ENCODE measurements around the gene PDLIM4.

The PDLIM4 gene

DNA sequence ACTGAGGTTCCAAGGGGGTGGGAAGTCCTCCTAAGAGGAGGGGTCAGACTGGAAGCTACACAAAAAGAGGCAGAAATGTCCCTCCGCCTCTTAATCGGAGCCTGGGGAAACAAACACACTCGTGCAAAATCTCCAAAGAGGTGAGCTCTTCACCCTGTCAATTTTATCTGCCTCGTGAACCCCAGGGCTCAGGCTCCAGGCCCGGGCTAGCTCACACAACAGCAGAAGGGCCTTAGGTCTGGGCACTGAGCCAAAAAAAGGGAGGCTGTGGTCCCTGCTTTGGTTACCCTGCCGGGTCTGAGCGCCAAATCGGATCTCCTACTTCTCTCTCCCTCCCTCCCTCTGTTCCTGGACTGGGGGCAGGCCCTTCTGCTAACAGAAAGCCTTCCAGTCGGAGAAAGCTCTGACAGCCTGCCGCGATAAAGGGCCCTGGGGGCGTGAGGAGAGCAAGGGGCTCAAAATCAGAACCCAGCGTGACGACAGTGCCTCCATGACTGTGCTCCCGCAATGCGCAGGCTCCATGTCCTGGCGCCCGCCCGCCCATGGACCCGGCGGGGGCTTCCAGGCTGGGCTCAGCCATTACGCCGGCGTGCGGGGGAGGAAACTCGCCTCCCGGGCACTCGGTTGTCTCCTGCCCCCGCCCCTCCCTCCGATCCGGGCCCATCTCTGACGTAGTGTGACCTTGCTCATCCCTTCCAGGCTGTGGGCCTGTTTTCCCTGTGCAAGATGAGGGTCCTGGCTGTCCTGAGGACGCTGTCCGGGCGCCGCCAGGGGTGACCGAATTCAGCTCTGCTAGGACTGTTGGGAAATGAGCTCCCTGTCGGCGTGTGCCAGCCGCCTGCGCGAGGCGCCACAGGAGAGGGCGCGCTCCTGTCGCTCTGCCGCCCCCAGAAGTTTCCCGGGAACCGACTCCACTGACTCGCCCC, 35.8 kb downstream of the PDLIM4 start:
- Histone ChIP-seq H4K8ac (ENCODE audit: low read length) (peak overlapping the region; percentile 71), H3K4me3 (ENCODE audit: insufficient read depth in 1 of 2, low read depth in 1 of 2, low read length in 2 of 2) (peak overlapping the region; percentile 82 to 92), H3K14ac (ENCODE audit: low read length in 2 of 2) (peak overlapping the region in 1 of 2 experiments; percentile 86), H2BK120ac (ENCODE audit: low read depth, low read length) (peak overlapping the region; percentile 65), H3K9me3 (ENCODE audit: control insufficient read depth, low read length) (no peaks in the 10 kb centered on the region), H2AFZ (ENCODE audit: low read depth, low read length) (peak overlapping the region; percentile 66), H3K18ac (ENCODE audit: low read depth in 1 of 2, low read length in 2 of 2) (peak overlapping the region; percentile 78 to 83), H2AK5ac (ENCODE audit: low read length, severe bottlenecking) (no peak overlapping the region), H3K4me1 (ENCODE audit: control insufficient read depth, insufficient read depth, low read depth, low read length) (peaks cover 15% of the 10 kb centered on the region), H2BK15ac (ENCODE audit: low read depth, poor library complexity, severe bottlenecking) (peak overlapping the region; percentile 94), H3K4ac (ENCODE audit: low read depth in 1 of 2, low read length in 2 of 2) (peak overlapping the region; percentile 74 to 84), H3K27ac (ENCODE audit: low read length, poor library complexity, severe bottlenecking) (peak overlapping the region; percentile 86), H2BK12ac (ENCODE audit: low read length in 2 of 2) (peak overlapping the region in 1 of 2 experiments; percentile 57), H3K9ac (ENCODE audit: low read length) (peak overlapping the region; percentile 92), H3K79me1 (replicated peaks; ENCODE audit: low read length, poor library complexity, severe bottlenecking) (peaks cover 23% of the 10 kb centered on the region), H3K23ac (ENCODE audit: low read length in 2 of 2) (no peak overlapping the region), H2BK5ac (ENCODE audit: low read depth, low read length, poor library complexity, severe bottlenecking) (peak overlapping the region; percentile 9), H3K27me3 (ENCODE audit: control insufficient read depth in 1 of 2, insufficient read depth in 1 of 2, low read length in 2 of 2) (no peaks in the 10 kb centered on the region), H3K4me2 (ENCODE audit: low read length, poor library complexity, severe bottlenecking) (peak overlapping the region; percentile 90), H4K91ac (ENCODE audit: low read length) (peak overlapping the region; percentile 81), H3K36me3 (ENCODE audit: control insufficient read depth in 1 of 2, insufficient read depth in 2 of 2, low read depth in 1 of 2, low read length in 2 of 2) (no peaks in the 10 kb centered on the region)
- peak; percentile 95 for DNase-seq
- WGBS = 3% methylated on average over 50 of the region's 50 CpGs

- Histone ChIP-seq H2BK5ac (ENCODE audit: low read depth, low read length, poor library complexity, severe bottlenecking) (peak within 1 kb of the TSS; percentile 9), H3K4me2 (ENCODE audit: low read length, poor library complexity, severe bottlenecking) (peak within 1 kb of the TSS; percentile 90), H4K8ac (ENCODE audit: low read length) (peak within 1 kb of the TSS; percentile 78), H2AFZ (ENCODE audit: low read depth, low read length) (peak within 1 kb of the TSS; percentile 93), H3K79me1 (replicated peaks; ENCODE audit: low read length, poor library complexity, severe bottlenecking) (peaks cover 26% of the 10 kb centered on the region), H3K4ac (ENCODE audit: low read depth in 1 of 2, low read length in 2 of 2) (peak within 1 kb of the TSS; percentile 74 to 84), H3K4me1 (ENCODE audit: control insufficient read depth, insufficient read depth, low read depth, low read length) (peaks cover 15% of the 10 kb centered on the region), H2BK120ac (ENCODE audit: low read depth, low read length) (peak within 1 kb of the TSS; percentile 73), H2BK12ac (ENCODE audit: low read length in 2 of 2) (peak within 1 kb of the TSS in 1 of 2 experiments; percentile 91), H3K9me3 (ENCODE audit: control insufficient read depth, low read length) (no peaks in the 10 kb centered on the region), H3K27me3 (ENCODE audit: control insufficient read depth in 1 of 2, insufficient read depth in 1 of 2, low read length in 2 of 2) (no peaks in the 10 kb centered on the region), H3K18ac (ENCODE audit: low read depth in 1 of 2, low read length in 2 of 2) (peak within 1 kb of the TSS; percentile 81 to 83), H3K23ac (ENCODE audit: low read length in 2 of 2) (peak within 1 kb of the TSS in 1 of 2 experiments; percentile 65), H2BK15ac (ENCODE audit: low read depth, poor library complexity, severe bottlenecking) (peak within 1 kb of the TSS; percentile 94), H2AK5ac (ENCODE audit: low read length, severe bottlenecking) (no peak within 1 kb of the TSS), H3K36me3 (ENCODE audit: control insufficient read depth in 1 of 2, insufficient read depth in 2 of 2, low read depth in 1 of 2, low read length in 2 of 2) (no peaks in the 10 kb centered on the region), H3K4me3 (ENCODE audit: insufficient read depth in 1 of 2, low read depth in 1 of 2, low read length in 2 of 2) (peak within 1 kb of the TSS; percentile 82 to 92), H3K27ac (ENCODE audit: low read length, poor library complexity, severe bottlenecking) (peak within 1 kb of the TSS; percentile 86), H3K9ac (ENCODE audit: low read length) (peak within 1 kb of the TSS; percentile 92), H3K14ac (ENCODE audit: low read length in 2 of 2) (peak within 1 kb of the TSS in 1 of 2 experiments; percentile 95), H4K91ac (ENCODE audit: low read length) (peak within 1 kb of the TSS; percentile 81)
- WGBS = under 1% methylated on average over 62 of the region's 63 CpGs
- peak; percentile 97 for DNase-seq
Observed at GRCh38 chr5:132293992-132294727, 36.7 kb downstream of the PDLIM4 start, which contains the start of gene SLC22A4. TSS of gene SLC22A4 (plus strand) at chr5:132294394. CDS start at chr5:132294617, 223 bp downstream.

GRCh38 chr5:132294728-132295504, 37.4 kb downstream of the PDLIM4 start:
- peak overlapping the region; percentile 61 for H3K27ac ChIP-seq (ENCODE audit: low read length, poor library complexity, severe bottlenecking)
- H4K91ac ChIP-seq (ENCODE audit: low read length) = peak overlapping the region; percentile 66
- peak overlapping the region in 1 of 2 experiments; percentile 95 for H3K14ac ChIP-seq (ENCODE audit: low read length in 2 of 2)
- peak overlapping the region; percentile 6 for H2BK15ac ChIP-seq (ENCODE audit: low read depth, poor library complexity, severe bottlenecking)
- peak overlapping the region in 1 of 2 experiments; percentile 91 for H2BK12ac ChIP-seq (ENCODE audit: low read length in 2 of 2)
- H3K36me3 ChIP-seq (ENCODE audit: control insufficient read depth in 1 of 2, insufficient read depth in 2 of 2, low read depth in 1 of 2, low read length in 2 of 2) = no peaks in the 10 kb centered on the region
- H3K4me1 ChIP-seq (ENCODE audit: control insufficient read depth, insufficient read depth, low read depth, low read length) = peaks cover 15% of the 10 kb centered on the region
- no peak overlapping the region for H2BK5ac ChIP-seq (ENCODE audit: low read depth, low read length, poor library complexity, severe bottlenecking)
- no peaks in the 10 kb centered on the region for H3K27me3 ChIP-seq (ENCODE audit: control insufficient read depth in 1 of 2, insufficient read depth in 1 of 2, low read length in 2 of 2)
- 1% methylated on average over 42 of the region's 50 CpGs for WGBS
- H3K9ac ChIP-seq (ENCODE audit: low read length) = peak overlapping the region; percentile 92
- H2AK5ac ChIP-seq (ENCODE audit: low read length, severe bottlenecking) = no peak overlapping the region
- peaks cover 26% of the 10 kb centered on the region for H3K79me1 ChIP-seq (replicated peaks; ENCODE audit: low read length, poor library complexity, severe bottlenecking)
- H2AFZ ChIP-seq (ENCODE audit: low read depth, low read length) = peak overlapping the region; percentile 93
- DNase-seq = peak; percentile 95
- peak overlapping the region; percentile 78 for H4K8ac ChIP-seq (ENCODE audit: low read length)
- peak overlapping the region in 1 of 2 experiments; percentile 65 for H3K23ac ChIP-seq (ENCODE audit: low read length in 2 of 2)
- H3K4me3 ChIP-seq (ENCODE audit: insufficient read depth in 1 of 2, low read depth in 1 of 2, low read length in 2 of 2) = peak overlapping the region; percentile 82 to 92
- H3K4me2 ChIP-seq (ENCODE audit: low read length, poor library complexity, severe bottlenecking) = peak overlapping the region; percentile 90
- H2BK120ac ChIP-seq (ENCODE audit: low read depth, low read length) = peak overlapping the region; percentile 73
- peak overlapping the region in 1 of 2 experiments; percentile 78 for H3K4ac ChIP-seq (ENCODE audit: low read depth in 1 of 2, low read length in 2 of 2)
- H3K18ac ChIP-seq (ENCODE audit: low read depth in 1 of 2, low read length in 2 of 2) = peak overlapping the region; percentile 79 to 81
- H3K9me3 ChIP-seq (ENCODE audit: control insufficient read depth, low read length) = no peaks in the 10 kb centered on the region
